BLaER1 treated with 17β-estradiol and CSF1 and Interleukin-3, amounts not matched to agents 10 nM and 100 nM (cell line): Measurements from ENCODE around the gene IL33.
"Not testable (repeated sequence)": the region's sequence is repeated elsewhere in the genome, so short reads cannot be mapped to it uniquely, and the experiment has no call there.

Experiments used
- H3K27ac ChIP-seq, 11 experiments: shearing (Covaris generic); formaldehyde crosslinking; 2 replicates each; pipeline ENCODE4 v1.8.1; 2022
- H3K27me3 ChIP-seq, 11 experiments: shearing (Covaris generic); formaldehyde crosslinking; 2 replicates each; pipeline ENCODE4 v1.8.1; 2022
- H3K36me3 ChIP-seq, 11 experiments: shearing (Covaris generic); formaldehyde crosslinking; 2 replicates each; pipeline ENCODE4 v1.8.1; 2022
- H3K4me1 ChIP-seq, 10 experiments: shearing (Covaris generic); formaldehyde crosslinking; 2 replicates each; pipeline ENCODE4 v1.8.1; 2022
- H3K4me2 ChIP-seq, 11 experiments: shearing (Covaris generic); formaldehyde crosslinking; 2 replicates each; pipeline ENCODE4 v1.8.1; 2022
- H3K4me3 ChIP-seq, 10 experiments: shearing (Covaris generic); formaldehyde crosslinking; 2 replicates each; pipeline ENCODE4 v1.8.1; 2022
- H3K9ac ChIP-seq, 11 experiments: shearing (Covaris generic); formaldehyde crosslinking; 2 replicates each; pipeline ENCODE4 v1.8.1; 2022
- H3K9me3 ChIP-seq, 11 experiments: shearing (Covaris generic); formaldehyde crosslinking; replicated peaks in 1 of 11; 2 replicates each; pipeline ENCODE4 v1.8.1; 2022
- H4K20me1 ChIP-seq, 11 experiments: shearing (Covaris generic); formaldehyde crosslinking; 2 replicates each; pipeline ENCODE4 v1.8.1; 2022
- Cebpa-rat ChIP-seq, 11 experiments: shearing (Covaris generic); IDR thresholded peaks; 2 replicates each; pipeline ENCODE4 v1.8.1; 2022

IL33 gene

GRCh38 chr9:6215562-6215961, at the start of gene IL33:
Gene IL33, plus strand, starts transcription at chr9:6215807. Its CDS starts 25,888 bp downstream, at chr9:6241695.
- Histone ChIP-seq H3K36me3 (no peaks in the 10 kb centered on the region), H3K27me3 (no peaks in the 10 kb centered on the region), H3K9me3 (peaks cover 3 to 13% (median 4%) of the 10 kb centered on the region in 11 experiments; a peak in 21 of 22 replicates), H3K27ac (no peak within 1 kb of the TSS), H3K9ac (no peak within 1 kb of the TSS), H3K4me3 (no peak within 1 kb of the TSS), H4K20me1 (no peaks in the 10 kb centered on the region), H3K4me1 (peaks cover 0 to 23% (median 6%) of the 10 kb centered on the region in 10 experiments; a peak in 8 of 20 replicates), H3K4me2 (no peak within 1 kb of the TSS)
- no peak for TF ChIP-seq Cebpa-rat (IDR thresholded peaks at IDR 0.05)

- no peaks in the 10 kb centered on the region for H3K27me3 ChIP-seq
- no peak for TF ChIP-seq Cebpa-rat (IDR thresholded peaks at IDR 0.05)
- H4K20me1 ChIP-seq = no peaks in the 10 kb centered on the region
- no peak overlapping the region for H3K4me3 ChIP-seq
- no peak overlapping the region for H3K9ac ChIP-seq
- peaks cover 30 to 39% (median 35%) of the 10 kb centered on the region in 11 experiments for H3K9me3 ChIP-seq
- H3K27ac ChIP-seq = no peak overlapping the region
- no peaks in the 10 kb centered on the region; a peak in 1 of 22 replicates for H3K36me3 ChIP-seq
- H3K4me2 ChIP-seq = no peak overlapping the region
- H3K4me1 ChIP-seq = no peaks in the 10 kb centered on the region
Measured at GRCh38 chr9:6171667-6172066, 43.9 kb upstream of the IL33 start.

- no peak overlapping the region for H3K4me2 ChIP-seq
- no peak for TF ChIP-seq Cebpa-rat (IDR thresholded peaks at IDR 0.05)
- H3K27me3 ChIP-seq = no peaks in the 10 kb centered on the region
- H3K36me3 ChIP-seq = no peaks in the 10 kb centered on the region; a peak in 1 of 22 replicates
- H3K9me3 ChIP-seq = peaks cover 31 to 42% (median 35%) of the 10 kb centered on the region in 11 experiments
- no peak overlapping the region for H3K27ac ChIP-seq
- no peaks in the 10 kb centered on the region for H4K20me1 ChIP-seq
- H3K4me1 ChIP-seq = no peaks in the 10 kb centered on the region
- no peak overlapping the region for H3K9ac ChIP-seq
- H3K4me3 ChIP-seq = no peak overlapping the region
Measured at GRCh38 chr9:6173914-6174313, 41.7 kb upstream of the IL33 start.

- not testable (repeated sequence) for H3K9me3 ChIP-seq, H3K4me1 ChIP-seq, H4K20me1 ChIP-seq, H3K4me2 ChIP-seq, H3K36me3 ChIP-seq, H3K4me3 ChIP-seq, H3K27me3 ChIP-seq, H3K27ac ChIP-seq, H3K9ac ChIP-seq
Measured at GRCh38 chr9:6182549-6183226, 32.9 kb upstream of the IL33 start.

GRCh38 chr9:6183227-6183551, 32.4 kb upstream of the IL33 start:
- H3K36me3 ChIP-seq = no peaks in the 10 kb centered on the region
- no peaks in the 10 kb centered on the region for H4K20me1 ChIP-seq
- no peaks in the 10 kb centered on the region for H3K27me3 ChIP-seq
- H3K9me3 ChIP-seq = peaks cover 0 to 6% (median 0%) of the 10 kb centered on the region in 11 experiments; a peak in 1 of 22 replicates
- H3K4me1 ChIP-seq = no peaks in the 10 kb centered on the region
- no peak overlapping the region for H3K27ac ChIP-seq
- no peak overlapping the region for H3K4me2 ChIP-seq
- no peak overlapping the region for H3K4me3 ChIP-seq
- H3K9ac ChIP-seq = no peak overlapping the region
- TF ChIP-seq Cebpa-rat (IDR thresholded peaks at IDR 0.05) = no peak

GRCh38 chr9:6183627-6184026, 32.0 kb upstream of the IL33 start:
- H3K4me3 ChIP-seq = no peak overlapping the region
- H3K4me1 ChIP-seq = no peaks in the 10 kb centered on the region
- H3K4me2 ChIP-seq = no peak overlapping the region
- H3K27me3 ChIP-seq = no peaks in the 10 kb centered on the region
- H3K27ac ChIP-seq = no peak overlapping the region
- H3K36me3 ChIP-seq = no peaks in the 10 kb centered on the region
- no peak for TF ChIP-seq Cebpa-rat (IDR thresholded peaks at IDR 0.05)
- no peaks in the 10 kb centered on the region for H4K20me1 ChIP-seq
- H3K9me3 ChIP-seq = peaks cover 0 to 6% (median 0%) of the 10 kb centered on the region in 11 experiments; a peak in 1 of 22 replicates
- H3K9ac ChIP-seq = no peak overlapping the region

- Histone ChIP-seq H3K36me3 (no peaks in the 10 kb centered on the region), H3K27me3 (no peaks in the 10 kb centered on the region), H3K9ac (no peak overlapping the region), H3K4me1 (no peaks in the 10 kb centered on the region), H3K27ac (no peak overlapping the region), H3K4me2 (peak overlapping the region in 1 of 11 experiments; percentile 11; a peak in 2 of 22 replicates), H4K20me1 (no peaks in the 10 kb centered on the region), H3K4me3 (no peak overlapping the region), H3K9me3 (peaks cover 0 to 6% (median 0%) of the 10 kb centered on the region in 11 experiments; a peak in 1 of 22 replicates)
- TF ChIP-seq Cebpa-rat (IDR thresholded peaks at IDR 0.05) = no peak
Measured at GRCh38 chr9:6184749-6185645, 30.6 kb upstream of the IL33 start.

- peaks cover 0 to 6% (median 0%) of the 10 kb centered on the region in 11 experiments; a peak in 1 of 22 replicates for H3K9me3 ChIP-seq
- H3K4me1 ChIP-seq = no peaks in the 10 kb centered on the region
- no peak overlapping the region for H3K27ac ChIP-seq
- H3K36me3 ChIP-seq = no peaks in the 10 kb centered on the region
- no peak overlapping the region for H3K9ac ChIP-seq
- no peaks in the 10 kb centered on the region for H4K20me1 ChIP-seq
- no peak overlapping the region for H3K4me3 ChIP-seq
- H3K4me2 ChIP-seq = no peak overlapping the region
- no peak for TF ChIP-seq Cebpa-rat (IDR thresholded peaks at IDR 0.05)
- no peaks in the 10 kb centered on the region for H3K27me3 ChIP-seq
Measured at GRCh38 chr9:6186691-6187090, 28.9 kb upstream of the IL33 start.

GRCh38 chr9:6187272-6187671, 28.3 kb upstream of the IL33 start:
- no peak for TF ChIP-seq Cebpa-rat (IDR thresholded peaks at IDR 0.05)

More at GRCh38 chr9:6187272-6187671, 28.3 kb upstream of the IL33 start:
- Histone ChIP-seq H3K4me1 (no peaks in the 10 kb centered on the region), H3K4me3 (no peak overlapping the region), H3K9me3 (peaks cover 0 to 6% (median 0%) of the 10 kb centered on the region in 11 experiments; a peak in 1 of 22 replicates), H3K36me3 (no peaks in the 10 kb centered on the region), H4K20me1 (no peaks in the 10 kb centered on the region), H3K27me3 (no peaks in the 10 kb centered on the region), H3K9ac (no peak overlapping the region), H3K27ac (no peak overlapping the region), H3K4me2 (no peak overlapping the region)
